ENCODE data around the gene OR2W1. TPM values are rescaled to one million over a fixed set of nuclear protein-coding genes. Genes with fewer than 3 reads are reported as not detected.

The OR2W1 gene
- polyA plus RNA-seq, 1 experiment: not detected

DNA sequence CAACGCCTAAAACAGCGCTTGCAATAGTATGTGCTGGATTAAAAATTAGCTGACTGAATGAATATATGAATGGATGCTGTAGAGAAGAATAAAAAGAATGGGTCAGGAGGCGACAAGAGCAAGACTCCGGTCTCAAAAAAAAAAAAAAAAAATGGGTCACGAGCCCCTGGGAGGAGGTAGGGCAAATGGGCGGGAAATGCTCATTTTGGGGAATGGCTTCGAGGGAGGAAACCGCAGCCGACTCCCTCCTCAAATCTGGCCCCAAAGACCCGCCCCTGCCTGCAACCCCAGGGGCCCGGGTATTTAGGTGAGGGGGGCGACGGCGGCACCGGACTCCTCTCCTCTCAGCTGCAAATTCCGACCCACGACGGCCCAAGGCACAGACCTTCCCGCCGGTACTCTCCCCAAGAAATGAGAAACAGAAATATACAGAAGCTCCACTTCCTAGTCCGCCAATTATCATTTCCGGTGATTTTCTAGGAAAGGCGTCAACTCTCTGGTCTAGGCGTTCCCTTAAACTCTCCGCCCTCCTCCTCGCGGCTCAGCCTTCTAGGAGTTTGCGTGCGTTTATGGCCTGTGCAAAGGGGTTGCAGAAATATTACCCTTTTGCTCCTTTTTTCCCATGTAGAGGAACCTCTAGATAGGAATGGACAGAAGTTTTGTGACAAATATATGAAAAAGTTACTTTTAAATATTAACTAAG is 39.6 kb downstream of the OR2W1 start, which contains the start of gene ZNF311:
Gene ZNF311, minus strand, starts transcription at position 133 of the 703 bp plus-strand sequence. CDS start 1,361 bp downstream, outside the sequence.
- Histone ChIP-seq H3K4me3 (ENCODE audit: low read depth, low read length) (peak within 1 kb of the TSS; percentile 59), H3K27me3 (ENCODE audit: control insufficient read depth, insufficient read depth, low read length) (no peaks in the 10 kb centered on the region), H3K27ac (ENCODE audit: low read depth, low read length) (no peak within 1 kb of the TSS), H3K9me3 (ENCODE audit: control insufficient read depth, insufficient read depth, low read length) (no peaks in the 10 kb centered on the region)
- ChIA-PET POLR2A (interaction anchor here (0.7 kb wide), 1 partner anchor 67 kb away, joined by 9 read pairs; no protein-coding TSS in a partner anchor), CTCF (interaction anchor here (0.7 to 1.1 kb wide), 2 partner anchors 11 to 353 kb away, joined by 5 to 6 read pairs; no protein-coding TSS in a partner anchor)
- TF ChIP-seq, protein P1, sequence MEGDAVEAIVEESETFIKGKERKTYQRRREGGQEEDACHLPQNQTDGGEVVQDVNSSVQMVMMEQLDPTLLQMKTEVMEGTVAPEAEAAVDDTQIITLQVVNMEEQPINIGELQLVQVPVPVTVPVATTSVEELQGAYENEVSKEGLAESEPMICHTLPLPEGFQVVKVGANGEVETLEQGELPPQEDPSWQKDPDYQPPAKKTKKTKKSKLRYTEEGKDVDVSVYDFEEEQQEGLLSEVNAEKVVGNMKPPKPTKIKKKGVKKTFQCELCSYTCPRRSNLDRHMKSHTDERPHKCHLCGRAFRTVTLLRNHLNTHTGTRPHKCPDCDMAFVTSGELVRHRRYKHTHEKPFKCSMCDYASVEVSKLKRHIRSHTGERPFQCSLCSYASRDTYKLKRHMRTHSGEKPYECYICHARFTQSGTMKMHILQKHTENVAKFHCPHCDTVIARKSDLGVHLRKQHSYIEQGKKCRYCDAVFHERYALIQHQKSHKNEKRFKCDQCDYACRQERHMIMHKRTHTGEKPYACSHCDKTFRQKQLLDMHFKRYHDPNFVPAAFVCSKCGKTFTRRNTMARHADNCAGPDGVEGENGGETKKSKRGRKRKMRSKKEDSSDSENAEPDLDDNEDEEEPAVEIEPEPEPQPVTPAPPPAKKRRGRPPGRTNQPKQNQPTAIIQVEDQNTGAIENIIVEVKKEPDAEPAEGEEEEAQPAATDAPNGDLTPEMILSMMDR (IDR thresholded peaks at IDR 0.05; ENCODE audit: low read depth, low read length): no peak
- no peak for DNase-seq (ENCODE audit: low read depth, low spot score)

DNA sequence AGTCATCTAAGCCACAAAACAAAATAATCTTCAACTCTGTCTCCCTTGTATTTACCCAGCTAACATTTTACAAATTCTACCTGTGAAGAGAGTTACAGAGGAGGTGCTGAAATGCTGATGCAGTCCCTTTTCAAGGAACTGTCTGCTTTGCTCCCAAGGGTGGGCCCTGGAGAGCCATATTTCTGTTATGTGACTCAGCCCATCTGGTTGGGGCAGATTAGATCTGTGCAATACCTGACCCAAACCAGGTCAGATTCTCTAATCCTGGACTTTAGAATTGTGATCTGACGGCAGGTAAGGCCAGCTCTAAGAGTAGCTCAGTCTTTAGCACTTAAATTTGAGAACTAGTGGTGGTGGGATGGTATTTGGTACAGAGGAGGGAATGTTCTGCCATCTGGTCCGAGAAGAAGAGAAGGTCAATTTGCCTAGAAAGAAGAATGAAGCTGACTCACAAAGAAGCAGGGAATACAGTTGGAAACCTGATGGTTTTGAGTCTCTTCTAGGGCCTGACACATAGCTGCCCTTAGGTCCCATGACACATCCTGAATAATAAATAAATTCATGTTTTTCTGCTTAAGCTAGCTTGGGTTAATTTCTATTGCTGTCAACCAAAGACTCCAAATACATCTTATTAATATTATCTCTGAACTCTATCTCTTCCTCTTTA is 48.0 kb downstream of the OR2W1 start:
- DNase-seq (ENCODE audit: low read depth, low spot score): no peak
- POLR2A ChIA-PET: no interaction called here
- CTCF ChIA-PET: interaction anchor here (1.2 kb wide), 1 partner anchor 8 kb away, joined by 4 read pairs; no protein-coding TSS in a partner anchor
- no peak overlapping the region for H3K4me3 ChIP-seq (ENCODE audit: low read depth, low read length)
- no peaks in the 10 kb centered on the region for H3K27me3 ChIP-seq (ENCODE audit: control insufficient read depth, insufficient read depth, low read length)
- TF ChIP-seq, protein P1 (IDR thresholded peaks at IDR 0.05; ENCODE audit: low read depth, low read length): no peak
- H3K27ac ChIP-seq (ENCODE audit: low read depth, low read length): no peak overlapping the region
- H3K9me3 ChIP-seq (ENCODE audit: control insufficient read depth, insufficient read depth, low read length): peaks cover 4% of the 10 kb centered on the region; the same call in 1 of the 2 replicates

DNA sequence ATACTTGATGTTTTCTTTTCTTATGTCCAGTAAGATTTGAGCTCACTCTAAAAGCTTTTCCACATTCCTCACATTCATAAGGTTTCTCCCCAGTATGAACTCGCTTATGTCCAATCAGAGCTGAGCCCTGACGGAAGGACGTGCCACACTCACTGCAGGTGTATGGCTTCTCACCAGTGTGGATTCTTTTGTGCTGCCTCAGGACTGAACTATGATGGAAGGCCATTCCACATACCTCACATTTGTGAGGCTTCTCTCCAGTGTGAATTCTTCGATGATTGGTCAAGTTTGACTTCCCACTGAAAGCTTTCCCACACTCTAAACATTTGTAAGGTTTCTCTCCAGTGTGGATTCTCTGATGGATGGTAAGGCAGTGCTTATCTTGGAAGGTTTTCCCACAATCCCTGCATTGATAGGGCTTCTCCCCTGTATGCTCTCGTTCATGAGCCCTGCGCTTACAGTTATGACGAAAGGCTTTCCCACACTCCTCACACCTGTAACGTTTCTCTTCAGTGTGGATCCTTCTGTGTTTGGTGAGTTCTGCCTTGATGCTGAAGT is 49.8 kb downstream of the OR2W1 start:
- TF ChIP-seq, protein P1 (IDR thresholded peaks at IDR 0.05; ENCODE audit: low read depth, low read length): no peak
- Histone ChIP-seq H3K4me3 (ENCODE audit: low read depth, low read length) (no peak overlapping the region), H3K9me3 (ENCODE audit: control insufficient read depth, insufficient read depth, low read length) (peaks cover 4% of the 10 kb centered on the region; the same call in 1 of the 2 replicates), H3K27me3 (ENCODE audit: control insufficient read depth, insufficient read depth, low read length) (no peaks in the 10 kb centered on the region), H3K27ac (ENCODE audit: low read depth, low read length) (no peak overlapping the region)
- DNase-seq (ENCODE audit: low read depth, low spot score): no peak
- POLR2A ChIA-PET: no interaction called here
- CTCF ChIA-PET: interaction anchor here (1.3 kb wide), 1 partner anchor 21 kb away, joined by 5 read pairs; no protein-coding TSS in a partner anchor

Other genes starting within 250 kb of the OR2W1 start
- gene TRIM27, start 121.2 kb downstream of the OR2W1 start, polyA plus RNA-seq (2011; rRNA removed): 62.0 and 73.8 TPM in 2 replicates
- 0.63 and 0.77 TPM in 2 replicates for gene ZNF311, start 39.9 kb downstream of the OR2W1 start, polyA plus RNA-seq (2011; rRNA removed)
- not detected in 2 replicates for gene OR2B3, start 42.1 kb upstream of the OR2W1 start, polyA plus RNA-seq (2011; rRNA removed)
- not detected in 2 replicates for gene OR2J1, start 54.3 kb upstream of the OR2W1 start, polyA plus RNA-seq (2011; rRNA removed)
- not detected in 2 replicates for gene OR2J3, start 62.9 kb upstream of the OR2W1 start, polyA plus RNA-seq (2011; rRNA removed)
- not detected in 2 replicates for gene OR2J2, start 125.7 kb upstream of the OR2W1 start, polyA plus RNA-seq (2011; rRNA removed)

Measured in AG04450 (cell line).